Transverse colon (tissue), 4 donors: Measurements from ENCODE around the gene FNDC3B. TPM values are rescaled to one million over a fixed set of nuclear protein-coding genes. Genes with fewer than 3 reads are reported as not detected.

Experiments
- DNase-seq: peaks from one replicate; pipeline ENCODE4 v3.0.0-alpha.2; 2019
- H3K27ac ChIP-seq, 4 donors: fragments of 200-600 bp; sonication (generic); 2 replicates each; pipeline ENCODE4 v1.5.1; 2016 to 2018; ENCODE audit warnings: inconsistent platforms in 4 of 4
- H3K27me3 ChIP-seq: fragments of 200-600 bp; sonication (generic); 2 replicates; pipeline ENCODE4 v1.5.1; 2017; ENCODE audit warnings: inconsistent platforms
- H3K36me3 ChIP-seq, 4 donors: fragments of 200-600 bp; sonication (generic); 2 replicates each; pipeline ENCODE4 v1.5.1; 2017 to 2019; ENCODE audit warnings: inconsistent platforms in 4 of 4
- H3K4me1 ChIP-seq, 4 donors: fragments of 200-600 bp; sonication (generic); 2 replicates each; pipeline ENCODE4 v1.5.1; 2017 to 2020; ENCODE audit warnings: inconsistent platforms in 4 of 4
- H3K4me3 ChIP-seq, 4 donors: fragments of 200-600 bp; sonication (generic); 1 replicate in 1 of 4; 2 replicates in 3 of 4; pipeline versions ENCODE4 v1.5.1 to v1.6.1; 2017 to 2019; ENCODE audit warnings: inconsistent platforms in 4 of 4
- H3K9me3 ChIP-seq, 2 donors: fragments of 200-600 bp; sonication (generic); 2 replicates each; pipeline ENCODE4 v1.5.1; 2017 to 2019; ENCODE audit warnings: inconsistent platforms in 2 of 2
- EP300 ChIP-seq: sonication (generic); formaldehyde crosslinking; IDR thresholded peaks from one replicate; pipeline ENCODE4 v1.6.1; 2017; ENCODE audit warnings: antibody characterized with exemption, low read depth
- POLR2A ChIP-seq: fragments of 450-650 bp; IDR thresholded peaks from one replicate; pipeline ENCODE4 v1.6.1; 2016; ENCODE audit warnings: antibody characterized with exemption, mild to moderate bottlenecking, moderate library complexity
- POLR2AphosphoS5 ChIP-seq, 3 donors: sonication (generic); formaldehyde crosslinking; IDR thresholded peaks; one replicate each; pipeline ENCODE4 v1.6.1; 2016; ENCODE audit warnings: antibody characterized with exemption in 3 of 3
- WGBS, 2 donors: methylation state at CpG; one replicate each; pipeline ENCODE4 v1.1.5; 2018; ENCODE audit warnings: low coverage in 1 of 2; 5-methylcytosine and 5-hydroxymethylcytosine counted together
- in situ Hi-C, 4 donors: fragments of 200-750 bp; cut with MboI; loops; one replicate each; pipeline versions ENCODE4 v1.15.0 to v1.15.1; 2017; ENCODE audit warnings: low sequenced_read_pairs in 3 of 4, low pct_ligation_motif_present in 1 of 4, low pct_unique_long_range_greater_than_20kb in 1 of 4
- intact Hi-C: fragments of 100-400 bp; cut with DNase I; formaldehyde crosslinking; loops from one replicate; pipeline ENCODE4 v1.15.1; 2023; ENCODE audit warnings: low total_unique reads
- total RNA-seq, 4 donors: library from RNA; depleted of rRNA; stranded (reverse); fragments of >200 nt; gene quantifications; one replicate each; pipeline ENCODE4 v1.1.0, GENCODE V29; 2016
- TF ChIP-seq, protein P1 (sequence below), 5 experiments: fragments of 200-600 bp in 3 of 5; fragments of 450-650 bp in 2 of 5; sonication (generic) in 3 of 5; IDR thresholded peaks; 1 replicate in 2 of 5; 2 replicates in 3 of 5; pipeline ENCODE4 v1.5.1; 2016 to 2017; ENCODE audit warnings: antibody characterized with exemption in 5 of 5, inconsistent platforms in 3 of 5, mild to moderate bottlenecking in 2 of 5, moderate library complexity in 1 of 5

FNDC3B gene
- total RNA-seq, 4 donors from 2014 or later: 28.5 to 85.7 (median 44.5) TPM

DNA sequence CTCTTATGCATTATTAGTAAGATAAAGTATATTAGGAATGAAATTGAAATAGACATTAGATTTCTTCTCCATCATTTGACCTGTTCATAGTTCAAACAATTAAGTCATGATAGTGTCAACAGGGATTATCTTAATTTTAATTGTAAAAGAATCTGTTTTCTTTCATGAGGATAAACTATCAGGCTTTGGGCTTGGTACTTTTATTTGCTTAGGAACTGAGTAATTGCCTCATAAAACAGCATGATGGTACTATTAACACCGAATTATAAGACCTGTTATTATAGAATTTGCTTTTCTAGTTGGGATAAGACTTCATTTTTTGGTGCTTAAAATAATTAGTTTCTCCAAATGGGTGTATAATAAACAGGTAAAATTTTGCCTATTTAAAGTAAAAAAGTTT, 71.8 kb downstream of the FNDC3B start:
- in situ Hi-C loops (no loop called here), intact Hi-C loops (no loop called here)
- Histone ChIP-seq H3K9me3 (no peaks in the 10 kb centered on the region), H3K27me3 (no peaks in the 10 kb centered on the region), H3K4me1 (peaks cover 8 to 39% (median 16%) of the 10 kb centered on the region in 4 donors), H3K4me3 (no peak overlapping the region), H3K27ac (no peak overlapping the region), H3K36me3 (no peaks in the 10 kb centered on the region)
- TF ChIP-seq EP300: no peak
- TF ChIP-seq POLR2A: no peak
- TF ChIP-seq, protein P1, sequence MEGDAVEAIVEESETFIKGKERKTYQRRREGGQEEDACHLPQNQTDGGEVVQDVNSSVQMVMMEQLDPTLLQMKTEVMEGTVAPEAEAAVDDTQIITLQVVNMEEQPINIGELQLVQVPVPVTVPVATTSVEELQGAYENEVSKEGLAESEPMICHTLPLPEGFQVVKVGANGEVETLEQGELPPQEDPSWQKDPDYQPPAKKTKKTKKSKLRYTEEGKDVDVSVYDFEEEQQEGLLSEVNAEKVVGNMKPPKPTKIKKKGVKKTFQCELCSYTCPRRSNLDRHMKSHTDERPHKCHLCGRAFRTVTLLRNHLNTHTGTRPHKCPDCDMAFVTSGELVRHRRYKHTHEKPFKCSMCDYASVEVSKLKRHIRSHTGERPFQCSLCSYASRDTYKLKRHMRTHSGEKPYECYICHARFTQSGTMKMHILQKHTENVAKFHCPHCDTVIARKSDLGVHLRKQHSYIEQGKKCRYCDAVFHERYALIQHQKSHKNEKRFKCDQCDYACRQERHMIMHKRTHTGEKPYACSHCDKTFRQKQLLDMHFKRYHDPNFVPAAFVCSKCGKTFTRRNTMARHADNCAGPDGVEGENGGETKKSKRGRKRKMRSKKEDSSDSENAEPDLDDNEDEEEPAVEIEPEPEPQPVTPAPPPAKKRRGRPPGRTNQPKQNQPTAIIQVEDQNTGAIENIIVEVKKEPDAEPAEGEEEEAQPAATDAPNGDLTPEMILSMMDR (IDR thresholded peaks at IDR 0.05): no peak
- TF ChIP-seq POLR2AphosphoS5 (IDR thresholded peaks at IDR 0.05): no peak
- WGBS, 2 donors: 22 to 66% methylated on average over 1 of the region's 1 CpG
- no peak for DNase-seq

- H3K36me3 ChIP-seq: no peaks in the 10 kb centered on the region
- intact Hi-C loops (no loop called here), in situ Hi-C loops (no loop called here)
- TF ChIP-seq, protein P1 (IDR thresholded peaks at IDR 0.05): no peak
- TF ChIP-seq EP300 (no peak), POLR2A (no peak), POLR2AphosphoS5 (IDR thresholded peaks at IDR 0.05) (no peak)
- peaks cover 3 to 29% (median 13%) of the 10 kb centered on the region in 4 donors for H3K4me1 ChIP-seq
- no peaks in the 10 kb centered on the region for H3K27me3 ChIP-seq
- no peak overlapping the region for H3K4me3 ChIP-seq
- WGBS, 2 donors: 92 to 94% methylated on average over 9 of the region's 9 CpGs
- H3K27ac ChIP-seq: no peak overlapping the region
- no peak for DNase-seq
- H3K9me3 ChIP-seq: no peaks in the 10 kb centered on the region
Measured at GRCh38 chr3:172112078-172112733, 72.8 kb downstream of the FNDC3B start.

DNA sequence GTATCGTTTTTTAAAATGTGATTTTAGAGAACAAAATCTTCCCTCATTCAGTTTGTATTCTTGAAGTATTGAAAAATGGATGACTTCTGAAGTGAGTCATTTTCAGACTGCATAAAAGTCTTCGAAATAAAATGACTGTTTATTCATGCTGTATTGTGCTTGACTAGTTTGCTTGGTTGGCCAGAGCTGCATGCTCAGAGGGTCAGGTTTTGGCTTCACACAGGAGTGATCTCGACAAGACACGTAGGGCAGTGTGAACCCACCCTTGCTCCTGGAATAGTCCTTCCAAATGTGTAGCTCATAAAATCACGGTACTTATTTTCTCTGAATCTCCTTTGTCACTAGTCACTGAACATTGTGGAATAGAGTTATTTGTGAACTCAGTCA, 73.3 kb downstream of the FNDC3B start:
- TF ChIP-seq POLR2A (no peak), EP300 (no peak), POLR2AphosphoS5 (IDR thresholded peaks at IDR 0.05) (no peak)
- TF ChIP-seq, protein P1 (IDR thresholded peaks at IDR 0.05): no peak
- Histone ChIP-seq H3K9me3 (no peaks in the 10 kb centered on the region), H3K27ac (no peak overlapping the region), H3K4me1 (peaks cover 0 to 24% (median 10%) of the 10 kb centered on the region in 4 donors), H3K36me3 (no peaks in the 10 kb centered on the region), H3K4me3 (no peak overlapping the region), H3K27me3 (no peaks in the 10 kb centered on the region)
- in situ Hi-C loops: no loop called here
- WGBS, 2 donors: 73 to 100% methylated on average over 1 to 5 of the region's 5 CpGs
- intact Hi-C loops: no loop called here
- DNase-seq: no peak

- DNase-seq: no peak
- in situ Hi-C loops (no loop called here), intact Hi-C loops (no loop called here)
- H3K36me3 ChIP-seq: no peaks in the 10 kb centered on the region
- no peaks in the 10 kb centered on the region for H3K27me3 ChIP-seq
- TF ChIP-seq POLR2AphosphoS5 (IDR thresholded peaks at IDR 0.05) (no peak), POLR2A (no peak), EP300 (no peak)
- TF ChIP-seq, protein P1 (IDR thresholded peaks at IDR 0.05): no peak
- WGBS, 2 donors: 95 to 100% methylated on average over 4 to 5 of the region's 5 CpGs
- H3K4me1 ChIP-seq: peaks cover 0 to 14% (median 1%) of the 10 kb centered on the region in 4 donors
- no peak overlapping the region for H3K27ac ChIP-seq
- no peaks in the 10 kb centered on the region for H3K9me3 ChIP-seq
- no peak overlapping the region for H3K4me3 ChIP-seq
Measured at GRCh38 chr3:172113710-172114109, 74.3 kb downstream of the FNDC3B start.
